Liver (tissue), 9 donors: ENCODE results near the gene EIF5B. TPM values are rescaled to one million over a fixed set of nuclear protein-coding genes. Genes with fewer than 3 reads are reported as not detected.

Experiments
- DNase-seq: peaks from one replicate; pipeline ENCODE4 v3.0.0-alpha.2; 2017; ENCODE audit warnings: low spot score
- H3K27ac ChIP-seq, 2 donors: one replicate each; pipeline ENCODE4 v1.7.0; 2013; ENCODE audit warnings: inconsistent platforms in 2 of 2, low read length in 2 of 2, control low read depth in 1 of 2, low read depth in 1 of 2, mild to moderate bottlenecking in 1 of 2
- H3K27me3 ChIP-seq, 4 donors: one replicate each; pipeline versions ENCODE4 v1.6.1 to v1.7.0; 2013; ENCODE audit warnings: low read length in 3 of 4, inconsistent platforms in 1 of 4, mild to moderate bottlenecking in 1 of 4, moderate library complexity in 1 of 4; ENCODE audit not compliant: control insufficient read depth in 4 of 4, insufficient read depth in 4 of 4
- H3K36me3 ChIP-seq, 4 donors: one replicate each; pipeline versions ENCODE4 v1.6.1 to v1.7.0; 2013; ENCODE audit warnings: low read length in 3 of 4, mild to moderate bottlenecking in 3 of 4, low read depth in 1 of 4, moderate library complexity in 1 of 4; ENCODE audit not compliant: control insufficient read depth in 4 of 4, insufficient read depth in 3 of 4
- H3K4me1 ChIP-seq, 4 donors: one replicate each; pipeline versions ENCODE4 v1.6.1 to v1.7.0; 2013; ENCODE audit warnings: low read length in 3 of 4, mild to moderate bottlenecking in 3 of 4, moderate library complexity in 1 of 4; ENCODE audit not compliant: control insufficient read depth in 4 of 4, insufficient read depth in 4 of 4
- H3K4me3 ChIP-seq, 3 donors: one replicate each; pipeline versions ENCODE4 v1.6.1 to v1.7.0; 2013; ENCODE audit warnings: low read length in 3 of 3, control low read depth in 1 of 3, low read depth in 1 of 3, mild to moderate bottlenecking in 1 of 3
- H3K9ac ChIP-seq, 2 donors: one replicate each; pipeline ENCODE4 v1.7.0; 2013; ENCODE audit warnings: low read length in 2 of 2, mild to moderate bottlenecking in 2 of 2, moderate library complexity in 2 of 2, control low read depth in 1 of 2, low read depth in 1 of 2
- H3K9me3 ChIP-seq, 4 donors: one replicate each; pipeline versions ENCODE4 v1.6.1 to v1.7.0; 2013; ENCODE audit warnings: low read length in 3 of 4; ENCODE audit not compliant: control insufficient read depth in 4 of 4
- CTCF ChIP-seq: fragments of 150-350 bp; IDR thresholded peaks from 2 replicates; pipeline ENCODE4 v1.5.1; 2017; ENCODE audit warnings: improper control_type of control experiment, low read depth, low read length; ENCODE audit not compliant: missing input control
- EGR1 ChIP-seq, 2 donors: IDR thresholded peaks; 2 replicates each; pipeline ENCODE4 v1.6.1; 2016 to 2018; ENCODE audit warnings: antibody characterized with exemption in 2 of 2, low read depth in 2 of 2
- FOXA1 ChIP-seq: IDR thresholded peaks from 2 replicates; pipeline ENCODE4 v1.6.1; 2016; ENCODE audit warnings: antibody characterized with exemption
- FOXA2 ChIP-seq: IDR thresholded peaks from 2 replicates; pipeline ENCODE4 v1.6.1; 2016; ENCODE audit warnings: antibody characterized with exemption
- GABPA ChIP-seq, 2 donors: IDR thresholded peaks in 1 of 2; conservative IDR thresholded peaks in 1 of 2; 2 replicates each; pipeline ENCODE4 v1.6.1; 2016; ENCODE audit warnings: antibody characterized with exemption in 2 of 2, mild to moderate bottlenecking in 1 of 2, moderate library complexity in 1 of 2
- HNF4A ChIP-seq, 2 donors: conservative IDR thresholded peaks; 2 replicates each; pipeline ENCODE4 v1.6.1; 2016; ENCODE audit warnings: antibody characterized with exemption in 2 of 2, mild to moderate bottlenecking in 2 of 2
- HNF4G ChIP-seq: IDR thresholded peaks from 2 replicates; pipeline ENCODE4 v1.6.1; 2016; ENCODE audit warnings: antibody characterized with exemption
- JUND ChIP-seq, 2 donors: IDR thresholded peaks; 2 replicates each; pipeline ENCODE4 v1.6.1; 2016; ENCODE audit warnings: antibody characterized with exemption in 2 of 2
- NR2F2 ChIP-seq: IDR thresholded peaks from 2 replicates; pipeline ENCODE4 v1.6.1; 2016; ENCODE audit warnings: antibody characterized with exemption
- RAD21 ChIP-seq, 2 donors: IDR thresholded peaks; 2 replicates each; pipeline ENCODE4 v1.6.1; 2016; ENCODE audit warnings: antibody characterized with exemption in 2 of 2, mild to moderate bottlenecking in 2 of 2
- REST ChIP-seq: IDR thresholded peaks from 2 replicates; pipeline ENCODE4 v1.6.1; 2016; ENCODE audit warnings: antibody characterized with exemption, mild to moderate bottlenecking
- RXRA ChIP-seq, 2 donors: IDR thresholded peaks; 2 replicates each; pipeline ENCODE4 v1.6.1; 2017 to 2018; ENCODE audit warnings: antibody characterized with exemption in 2 of 2, mild to moderate bottlenecking in 1 of 2
- SP1 ChIP-seq: IDR thresholded peaks from 2 replicates; pipeline ENCODE4 v1.6.1; 2018; ENCODE audit warnings: antibody characterized with exemption, mild to moderate bottlenecking
- TAF1 ChIP-seq: conservative IDR thresholded peaks from 2 replicates; pipeline ENCODE4 v1.6.1; 2016; ENCODE audit warnings: antibody characterized with exemption, mild to moderate bottlenecking
- YY1 ChIP-seq: IDR thresholded peaks from 2 replicates; pipeline ENCODE4 v1.6.1; 2016; ENCODE audit warnings: antibody characterized with exemption, mild to moderate bottlenecking
- ZBTB33 ChIP-seq: IDR thresholded peaks from 2 replicates; pipeline ENCODE4 v1.6.1; 2016; ENCODE audit warnings: antibody characterized with exemption
- WGBS: extraction: QIAGEN DNeasy Blood & Tissue Kit; methylation state at CpG from one replicate; pipeline ENCODE4 v1.1.7; 2013; 5-methylcytosine and 5-hydroxymethylcytosine counted together
- polyA plus RNA-seq, 2 donors: library from polyadenylated mRNA; stranded (reverse) in 1 of 2; unstranded in 1 of 2; fragments of 200-250 nt in 1 of 2; fragments of >200 nt in 1 of 2; fragmentation: Nextera tagmentation in 1 of 2; extraction: Ambion mirVana in 1 of 2; gene quantifications; one replicate each; pipeline versions ENCODE4 v1.2.1 to v1.2.3, GENCODE V29; 2013 to 2015
- total RNA-seq, 2 donors: library from RNA; depleted of rRNA; stranded (reverse); fragments of >200 nt; gene quantifications; one replicate each; pipeline ENCODE4 v1.2.3, GENCODE V29; 2014
- TF ChIP-seq, protein P1 (sequence below): IDR thresholded peaks from 2 replicates; pipeline ENCODE4 v1.6.1; 2016; ENCODE audit warnings: antibody characterized with exemption
- TF ChIP-seq, protein P2 (sequence below): IDR thresholded peaks from 2 replicates; pipeline ENCODE4 v1.6.1; 2016; ENCODE audit warnings: antibody characterized with exemption
- donor health status: healthy.
- donor health status: healthy.
- donor health status: healthy.
- donor health status: healthy.
- donor health status: healthy.

The EIF5B gene
- total RNA-seq: 10 to 100 TPM; 21.1 to 23.7 TPM
- 10 to 100 TPM; 10.2 to 14.4 TPM for polyA plus RNA-seq

DNA sequence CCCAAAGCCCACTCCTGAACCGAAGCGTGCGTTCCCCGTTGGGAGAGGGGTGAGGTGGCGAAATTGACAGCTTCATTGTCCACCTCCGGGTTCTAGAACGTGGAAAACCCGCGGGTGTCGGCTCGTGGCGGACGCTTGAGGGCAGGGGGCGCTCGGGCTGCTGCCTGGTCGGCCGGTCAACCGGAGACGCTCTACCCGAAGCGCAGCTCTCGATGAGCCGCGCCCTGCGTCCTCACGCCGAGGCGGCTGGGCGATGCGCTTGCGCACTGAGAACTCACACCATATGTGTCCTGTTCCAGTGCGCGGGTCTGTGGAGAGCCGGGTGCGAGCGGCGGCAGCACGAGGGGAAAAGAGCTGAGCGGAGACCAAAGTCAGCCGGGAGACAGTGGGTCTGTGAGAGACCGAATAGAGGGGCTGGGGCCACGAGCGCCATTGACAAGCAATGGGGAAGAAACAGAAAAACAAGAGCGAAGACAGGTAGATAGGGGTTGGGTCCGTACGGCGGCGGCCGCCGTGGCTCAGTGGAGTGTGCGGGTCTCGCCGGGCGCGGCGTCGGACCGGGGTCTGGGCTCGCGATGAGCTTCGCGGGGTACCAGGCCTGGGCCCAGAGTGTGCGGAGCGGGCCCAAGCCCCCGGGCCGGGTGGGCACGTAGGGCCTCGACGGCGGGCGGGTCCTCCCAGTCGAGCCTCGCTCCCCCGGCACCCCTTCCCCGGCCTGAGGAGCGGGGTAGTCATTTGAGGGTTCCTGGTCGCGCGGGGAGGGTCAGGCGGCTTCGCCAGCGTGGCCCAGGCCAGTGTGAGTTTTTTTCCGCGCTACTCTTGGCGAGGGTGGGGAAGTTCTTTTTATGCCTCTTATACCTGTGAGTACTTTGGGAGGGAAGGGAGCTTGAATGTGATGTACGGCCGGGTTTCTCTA, at the start of gene EIF5B:
Gene EIF5B (plus strand): TSS at position 277 of the 916 bp plus-strand sequence. CDS start 166 bp downstream, at position 443.
- Histone ChIP-seq H3K4me3 (peak within 1 kb of the TSS; percentile 95 to 98 (median 97)), H3K27me3 (no peaks in the 10 kb centered on the region), H3K4me1 (peaks cover 6 to 33% (median 25%) of the 10 kb centered on the region in 4 donors), H3K36me3 (peaks cover 0 to 5% (median 3%) of the 10 kb centered on the region in 4 donors), H3K9ac (peak within 1 kb of the TSS; percentile 83 to 98), H3K9me3 (no peaks in the 10 kb centered on the region), H3K27ac (peak within 1 kb of the TSS; percentile 89 to 99)
- DNase-seq: peak; percentile 93
- WGBS: under 1% methylated on average over 87 of the region's 87 CpGs
- TF ChIP-seq TAF1: no peak
- TF ChIP-seq GABPA (IDR thresholded peaks at IDR 0.05 in 1 of 2, conservative IDR thresholded peaks at IDR 0.05 in 1 of 2): peak in 1 of 2 donors; percentile 82
- no peak for TF ChIP-seq REST
- peak; percentile 49 to 72 for TF ChIP-seq RAD21 (IDR thresholded peaks at IDR 0.05)
- peak; percentile 72 for TF ChIP-seq YY1
- peak; percentile 50 to 84 for TF ChIP-seq RXRA (IDR thresholded peaks at IDR 0.05)
- peak; percentile 50 for TF ChIP-seq CTCF
- TF ChIP-seq HNF4A (conservative IDR thresholded peaks at IDR 0.05): peak; percentile 34 to 67
- peak; percentile 16 for TF ChIP-seq NR2F2
- TF ChIP-seq HNF4G: no peak
- TF ChIP-seq, protein P1, sequence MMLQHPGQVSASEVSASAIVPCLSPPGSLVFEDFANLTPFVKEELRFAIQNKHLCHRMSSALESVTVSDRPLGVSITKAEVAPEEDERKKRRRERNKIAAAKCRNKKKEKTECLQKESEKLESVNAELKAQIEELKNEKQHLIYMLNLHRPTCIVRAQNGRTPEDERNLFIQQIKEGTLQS: no peak
- TF ChIP-seq FOXA2: no peak
- TF ChIP-seq ZBTB33: peak; percentile 94
- no peak for TF ChIP-seq FOXA1
- TF ChIP-seq JUND (IDR thresholded peaks at IDR 0.05): no peak
- peak; percentile 75 for TF ChIP-seq SP1
- peak in 1 of 2 donors; percentile 54 for TF ChIP-seq EGR1 (IDR thresholded peaks at IDR 0.05; ENCODE audit: low read depth in 2 of 2)
- TF ChIP-seq, protein P2, sequence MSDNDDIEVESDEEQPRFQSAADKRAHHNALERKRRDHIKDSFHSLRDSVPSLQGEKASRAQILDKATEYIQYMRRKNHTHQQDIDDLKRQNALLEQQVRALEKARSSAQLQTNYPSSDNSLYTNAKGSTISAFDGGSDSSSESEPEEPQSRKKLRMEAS: peak; percentile 77
